GM21447 (cell line): ENCODE measurements around the gene RADX.

ENCODE experiments used
- ATAC-seq: cut with Tn5 transposase; IDR thresholded peaks from one replicate; pipeline ENCODE4 v1.9.1; 2021; ENCODE audit not compliant: unreplicated experiment

The RADX gene

DNA sequence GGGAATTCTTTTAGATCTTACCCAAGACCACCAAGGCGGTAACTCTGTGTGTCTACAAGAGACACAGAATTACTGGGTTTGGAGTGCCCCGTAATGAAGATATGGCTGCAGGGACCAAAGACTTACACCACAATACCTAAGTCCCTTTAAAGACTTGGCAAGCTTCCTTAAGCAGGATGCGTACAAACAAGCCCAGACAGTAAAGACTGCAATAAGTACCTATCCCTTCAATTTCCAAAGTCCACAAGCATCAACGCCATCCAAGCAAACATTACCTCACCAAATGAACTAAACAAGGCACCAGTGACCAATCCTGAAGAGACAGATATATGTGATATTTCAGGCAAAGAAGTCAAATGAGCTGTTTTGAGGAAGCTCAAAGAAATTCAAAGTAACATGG lies 72.4 kb downstream of the RADX start:
- no peak for ATAC-seq

GRCh38 chrX:106692425-106693065 lies 80.8 kb downstream of the RADX start:
- ATAC-seq = no peak

GRCh38 chrX:106696502-106696901 lies 84.7 kb downstream of the RADX start:
- no peak for ATAC-seq

- ATAC-seq = no peak
Observed at GRCh38 chrX:106698693-106699092, 86.9 kb downstream of the RADX start.

GRCh38 chrX:106702636-106703035 lies 90.9 kb downstream of the RADX start:
- no peak for ATAC-seq

GRCh38 chrX:106706466-106706865 lies 94.7 kb downstream of the RADX start:
- no peak for ATAC-seq

DNA sequence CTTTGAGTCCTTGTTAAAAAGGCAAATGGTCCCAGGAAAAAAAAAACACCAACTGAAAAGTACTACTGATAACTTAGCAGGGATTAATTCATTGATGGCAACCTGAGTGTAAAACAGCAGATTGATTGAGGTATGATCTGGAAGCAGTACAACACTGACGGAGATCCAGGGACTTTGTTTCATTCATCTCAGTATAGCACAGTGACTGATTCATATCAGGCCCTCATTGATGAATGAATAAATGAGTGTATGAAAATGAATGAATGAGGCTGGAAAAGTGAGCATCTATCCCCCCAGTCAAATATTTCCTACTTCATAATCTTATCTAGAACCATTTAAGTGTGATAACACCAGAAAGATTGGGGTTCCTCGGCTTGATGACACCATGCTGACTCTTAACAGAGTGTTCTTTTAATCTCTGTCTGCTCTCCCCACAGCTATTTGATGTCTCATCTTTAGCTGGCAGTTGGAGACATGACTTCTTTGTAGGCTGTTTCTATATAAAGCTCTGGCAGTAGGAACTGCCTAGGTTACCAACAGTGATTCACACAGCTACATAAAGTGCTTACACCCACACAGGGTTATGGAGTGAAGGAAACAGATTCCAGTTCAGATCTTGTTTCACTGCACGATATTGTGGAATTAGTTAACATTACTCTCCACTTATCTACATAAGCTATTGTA lies 96.1 kb downstream of the RADX start:
- ATAC-seq = no peak

DNA sequence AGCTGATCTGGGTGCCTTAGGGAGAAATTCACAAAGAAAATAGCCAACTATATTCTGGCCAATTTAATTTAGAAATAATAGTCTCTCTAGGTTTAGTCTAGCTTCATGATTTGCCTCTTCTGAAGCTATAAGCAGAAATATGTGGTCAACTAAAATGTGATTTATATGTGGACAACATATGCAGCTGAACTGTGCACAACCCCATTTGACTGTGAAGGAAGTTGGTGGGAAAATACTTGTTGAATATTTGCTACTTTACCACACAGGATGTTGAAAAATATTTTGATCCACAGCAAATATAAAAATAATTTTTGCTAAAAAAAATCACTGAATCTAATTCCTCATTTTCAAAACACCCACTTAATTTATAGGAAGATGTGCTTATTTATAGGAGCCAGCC lies 99.0 kb downstream of the RADX start:
- no peak for ATAC-seq

DNA sequence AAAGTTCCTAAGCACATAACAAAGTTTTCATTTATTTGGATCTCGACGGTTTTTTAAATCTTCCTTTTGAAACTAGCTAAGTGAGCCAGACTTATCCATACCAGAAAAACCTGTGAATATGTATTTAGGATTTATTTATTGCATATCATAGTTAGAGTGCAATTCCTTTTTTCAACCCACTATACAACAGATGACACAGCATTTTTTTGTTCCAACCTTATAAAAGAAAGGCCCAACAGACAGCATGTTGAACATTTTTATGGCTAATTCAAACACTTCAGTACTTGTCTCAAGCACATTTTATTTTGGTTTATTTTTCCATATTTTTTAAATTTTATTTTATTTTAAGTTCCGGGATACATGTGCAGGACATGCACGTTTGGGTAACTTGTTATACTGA lies 99.6 kb downstream of the RADX start:
- no peak for ATAC-seq

- ATAC-seq = no peak
Observed at GRCh38 chrX:106716004-106716403, 104.2 kb downstream of the RADX start.

DNA sequence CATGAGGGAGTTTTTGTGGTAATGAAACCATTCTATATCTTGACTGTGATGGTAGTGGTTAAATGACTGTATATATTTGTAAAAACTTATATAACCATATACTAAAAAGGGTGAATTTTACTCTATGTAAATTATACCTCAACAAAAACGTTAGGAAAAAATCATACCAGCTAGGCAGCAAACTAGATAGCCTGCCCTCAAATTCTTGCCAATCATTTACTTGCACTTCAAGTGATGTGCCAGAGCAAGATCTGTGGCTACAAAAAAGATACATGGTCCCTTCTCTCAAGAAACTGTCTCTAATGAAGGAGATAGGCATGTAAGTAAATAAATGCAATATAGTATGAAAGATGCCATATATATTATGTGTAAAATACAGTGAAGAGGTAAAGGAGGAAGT lies 104.7 kb downstream of the RADX start:
- no peak for ATAC-seq

GRCh38 chrX:106718709-106719108 lies 106.9 kb downstream of the RADX start:
- no peak for ATAC-seq

DNA sequence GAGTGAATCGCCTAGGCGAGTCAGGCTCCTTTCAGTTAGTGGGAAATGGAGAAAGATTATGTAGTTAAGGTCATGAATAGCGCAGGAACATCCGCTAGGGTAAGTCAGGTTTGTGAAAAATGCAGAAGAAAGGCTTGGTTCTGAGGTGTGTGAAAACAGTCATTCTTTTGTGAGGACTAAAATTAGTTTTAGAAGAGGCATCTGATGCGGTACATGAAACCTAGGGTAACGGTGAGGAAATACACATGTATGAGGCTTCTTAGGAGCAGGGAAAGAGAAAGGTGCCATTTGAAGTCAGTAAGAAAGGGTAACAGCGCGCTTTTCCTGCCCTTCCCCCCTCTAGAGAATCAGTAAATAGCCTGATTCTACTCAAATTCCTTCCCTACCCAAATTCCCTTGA lies 114.2 kb downstream of the RADX start:
- ATAC-seq = no peak

GRCh38 chrX:106726485-106727437 lies 115.0 kb downstream of the RADX start, which contains the start of gene RNF128:
RNF128 (plus strand) TSS chrX:106726701; CDS start chrX:106726914, 213 bp downstream.
- ATAC-seq = peak; percentile 55

DNA sequence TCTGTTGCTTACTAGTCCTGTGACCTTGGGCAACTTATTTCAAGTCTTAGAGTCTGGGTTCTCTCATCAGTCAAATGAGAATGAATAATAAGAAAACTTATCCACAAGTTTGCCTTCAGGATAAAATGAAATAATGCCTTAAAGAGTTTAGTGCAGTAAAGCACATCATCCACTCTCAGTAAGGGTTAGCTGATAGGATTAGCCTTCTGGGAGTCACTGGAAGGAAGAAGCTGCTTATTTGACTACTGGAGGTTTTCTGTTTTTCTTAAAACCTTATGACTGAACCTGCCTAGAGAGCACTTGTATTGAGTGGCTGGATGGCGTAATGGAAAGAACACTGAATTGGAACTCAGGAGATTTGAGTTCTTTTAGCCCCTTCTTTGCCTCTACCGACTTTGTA lies 116.6 kb downstream of the RADX start:
- no peak for ATAC-seq
